ENCODE results near the gene ANP32B. TPM values are rescaled to one million over a fixed set of nuclear protein-coding genes. Genes with fewer than 3 reads are reported as not detected.

Gene ANP32B
- total and polyA plus RNA-seq, 2 donors (not counting 1 experiment from before 2014, with no cell fraction given): 17.6 to 138 TPM

GRCh38 chr9:98043915-98044314 is 60.8 kb downstream of the ANP32B start:
- WGBS (ENCODE audit: insufficient coverage): 33% methylated on average over 2 of the region's 5 CpGs
- no peak for DNase-seq
- no peak overlapping the region for H3K27ac Mint-ChIP-seq
- TF ChIP-seq EZH2 (IDR thresholded peaks at IDR 0.05; ENCODE audit: borderline replicate concordance, insufficient read depth, low read depth, low read length, poor library complexity, severe bottlenecking) (no peak), CTCF (IDR thresholded peaks at IDR 0.05) (no peak)
- no peak for ATAC-seq (ENCODE audit: low read depth)
- H3K4me3 Mint-ChIP-seq: no peak overlapping the region
- H3K4me1 Mint-ChIP-seq: peaks cover 55% of the 10 kb centered on the region
- no peak overlapping the region for H3K4me3 ChIP-seq (ENCODE audit: control extremely low read depth in 1 of 5, extremely low read depth in 1 of 5, insufficient read depth in 1 of 5, low read depth in 2 of 5, low read length in 4 of 5)
- no peak overlapping the region for H3K9ac ChIP-seq (ENCODE audit: low read length)
- H3K79me2 ChIP-seq (ENCODE audit: control insufficient read depth, insufficient read depth, low read length): peaks cover 28% of the 10 kb centered on the region
- H3K27me3 ChIP-seq (replicated peaks in 1 of 4; ENCODE audit: control extremely low read depth in 1 of 4, control insufficient read depth in 3 of 4, insufficient read depth in 4 of 4, low read length in 3 of 4): no peaks in the 10 kb centered on the region
- no peaks in the 10 kb centered on the region for H4K20me1 ChIP-seq (ENCODE audit: control insufficient read depth, insufficient read depth, low read length, poor library complexity, severe bottlenecking)
- no peaks in the 10 kb centered on the region for H3K27me3 Mint-ChIP-seq
- H3K4me1 ChIP-seq (ENCODE audit: control insufficient read depth in 2 of 2, insufficient read depth in 2 of 2, low read length in 2 of 2): peaks cover 33 to 50% of the 10 kb centered on the region in 2 donors
- no peaks in the 10 kb centered on the region for H3K36me3 ChIP-seq (replicated peaks in 1 of 2; ENCODE audit: control extremely low read depth in 1 of 2, control insufficient read depth in 1 of 2, extremely low read depth in 1 of 2, insufficient read depth in 2 of 2, low read length in 1 of 2)
- H3K27ac ChIP-seq (ENCODE audit: low read length in 2 of 2): no peak overlapping the region
- peaks cover 0 to 18% (median 4%) of the 10 kb centered on the region in 3 donors for H3K9me3 ChIP-seq (ENCODE audit: control extremely low read depth in 1 of 3, control insufficient read depth in 2 of 3, insufficient read depth in 1 of 3, low read length in 2 of 3)
- H3K9me3 Mint-ChIP-seq (ENCODE audit: insufficient read depth): peaks cover 3% of the 10 kb centered on the region
- no peak overlapping the region for H3K4me2 ChIP-seq (replicated peaks; ENCODE audit: low read depth, low read length, poor library complexity, severe bottlenecking)
- no peak overlapping the region for H2AFZ ChIP-seq (ENCODE audit: insufficient read depth, low read depth, low read length, poor library complexity, severe bottlenecking)
- POLR2A ChIA-PET: interaction anchor here (0.6 to 1.1 kb wide), 5 partner anchors 10 to 1632 kb away, joined by 3 to 9 read pairs (median 4); no protein-coding TSS in a partner anchor
- CTCF ChIA-PET: interaction anchor here (0.7 to 5.0 kb wide), 4 partner anchors 8 to 121 kb away, joined by 3 to 34 read pairs (median 4); partner anchors contain the start of gene TRMO
- intact Hi-C loops (cut with micrococcal nuclease): no loop called here

Measured in B cell (primary cell).